ENCODE results near the gene ZNF8.

GRCh38 chr19:58317476-58318072 is 38.8 kb downstream of the ZNF8 start:
- TF ChIP-seq CTCF (IDR thresholded peaks at IDR 0.05) (no peak), POLR2A (IDR thresholded peaks at IDR 0.05) (no peak)

Data from heart left ventricle (tissue), 13 donors.